Lower leg skin (tissue), 4 donors: Measurements from ENCODE around the gene GALNT3. TPM values are rescaled to one million over a fixed set of nuclear protein-coding genes. Genes with fewer than 3 reads are reported as not detected.

Source experiments
- DNase-seq, 2 donors: peaks; one replicate each; pipeline ENCODE4 v3.0.0-alpha.2; 2019; ENCODE audit warnings: low spot score in 2 of 2
- H3K4me3 ChIP-seq: fragments of 200-600 bp; sonication (generic); 2 replicates; pipeline ENCODE4 v1.5.1; 2017; ENCODE audit warnings: mild to moderate bottlenecking, low read depth; ENCODE audit not compliant: poor library complexity, severe bottlenecking
- CTCF ChIP-seq, 3 donors: fragments of 450-650 bp; IDR thresholded peaks; one replicate each; pipeline ENCODE4 v1.5.1; 2016; ENCODE audit warnings: antibody characterized with exemption in 3 of 3, mild to moderate bottlenecking in 3 of 3, moderate library complexity in 2 of 3
- POLR2A ChIP-seq, 2 donors: fragments of 450-650 bp; IDR thresholded peaks; one replicate each; pipeline ENCODE4 v1.6.1; 2016 to 2017; ENCODE audit warnings: antibody characterized with exemption in 2 of 2, mild to moderate bottlenecking in 1 of 2, moderate library complexity in 1 of 2
- WGBS, 2 donors: methylation state at CpG; one replicate each; pipeline ENCODE4 v1.1.5; 2018; 5-methylcytosine and 5-hydroxymethylcytosine counted together
- intact Hi-C: fragments of 100-400 bp; cut with DNase I; formaldehyde crosslinking; loops from one replicate; pipeline ENCODE4 v1.15.0; 2023; ENCODE audit warnings: low total_unique reads
- total RNA-seq, 4 donors: library from RNA; depleted of rRNA; stranded (reverse); fragments of >200 nt; gene quantifications; one replicate each; pipeline ENCODE4 v1.1.0, GENCODE V29; 2016

The GALNT3 gene
- total RNA-seq, 4 donors from 2014 or later = 14.2 to 30.9 (median 18.2) TPM

GRCh38 chr2:165818920-165819319 is 24.9 kb upstream of the GALNT3 start:
- no peak overlapping the region for H3K4me3 ChIP-seq

DNA sequence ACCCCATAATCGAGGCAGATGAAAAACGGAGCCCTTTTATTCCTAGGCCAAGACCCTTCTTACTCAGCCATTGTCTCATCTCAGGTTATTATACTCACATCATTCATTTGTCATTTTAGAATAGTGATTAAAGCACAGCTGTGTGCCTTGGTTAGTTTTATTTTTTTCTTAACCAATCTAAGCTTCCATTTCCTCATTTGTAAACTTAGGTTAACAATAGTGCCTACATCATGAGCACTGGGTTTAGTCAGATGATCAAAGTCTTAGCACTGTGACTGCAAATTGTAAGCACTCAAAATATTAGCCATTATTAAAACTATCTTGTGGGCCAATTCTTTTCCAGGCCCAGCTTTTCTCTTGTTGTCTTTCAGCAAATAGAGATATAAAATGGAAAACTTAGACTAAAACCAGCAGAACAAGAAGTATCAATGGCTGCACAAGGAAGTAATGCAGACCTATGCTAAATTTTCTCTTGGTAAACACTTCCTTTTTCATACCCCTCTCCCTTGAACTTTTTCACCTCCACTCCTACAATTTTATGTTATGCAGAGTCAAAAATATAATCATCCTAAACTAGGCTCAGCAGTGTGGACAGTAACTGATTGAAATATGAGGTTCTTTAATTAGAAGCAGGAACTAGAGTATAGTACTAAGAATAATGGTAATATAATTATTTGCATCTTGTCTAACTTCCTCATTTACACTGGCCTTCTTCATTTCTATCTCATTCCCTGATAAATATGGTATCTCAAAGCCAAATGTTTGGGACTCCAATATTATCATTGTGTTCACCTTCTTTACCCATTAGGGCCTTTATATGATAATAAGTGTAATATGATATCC is 21.5 kb upstream of the GALNT3 start:
- intact Hi-C loops = no loop called here
- TF ChIP-seq POLR2A (IDR thresholded peaks at IDR 0.05) (no peak), CTCF (IDR thresholded peaks at IDR 0.05) (no peak)
- WGBS, 2 donors = 86 to 95% methylated on average over 2 of the region's 2 CpGs
- no peak overlapping the region for H3K4me3 ChIP-seq
- no peak for DNase-seq

More at GRCh38 chr2:165818920-165819319, 24.9 kb upstream of the GALNT3 start:
- no peak for TF ChIP-seq CTCF (IDR thresholded peaks at IDR 0.05)
- no peak for TF ChIP-seq POLR2A (IDR thresholded peaks at IDR 0.05)
- no peak for DNase-seq
- 98 to 100% methylated on average over 1 of the region's 1 CpG for WGBS, 2 donors
- intact Hi-C loops = no loop called here

- 80 to 95% methylated on average over 4 of the region's 4 CpGs for WGBS, 2 donors
- no peak overlapping the region for H3K4me3 ChIP-seq
- intact Hi-C loops = no loop called here
- no peak for DNase-seq
- TF ChIP-seq POLR2A (IDR thresholded peaks at IDR 0.05) = no peak
- no peak for TF ChIP-seq CTCF (IDR thresholded peaks at IDR 0.05)
Measured at GRCh38 chr2:165814473-165814872, 20.4 kb upstream of the GALNT3 start.

DNA sequence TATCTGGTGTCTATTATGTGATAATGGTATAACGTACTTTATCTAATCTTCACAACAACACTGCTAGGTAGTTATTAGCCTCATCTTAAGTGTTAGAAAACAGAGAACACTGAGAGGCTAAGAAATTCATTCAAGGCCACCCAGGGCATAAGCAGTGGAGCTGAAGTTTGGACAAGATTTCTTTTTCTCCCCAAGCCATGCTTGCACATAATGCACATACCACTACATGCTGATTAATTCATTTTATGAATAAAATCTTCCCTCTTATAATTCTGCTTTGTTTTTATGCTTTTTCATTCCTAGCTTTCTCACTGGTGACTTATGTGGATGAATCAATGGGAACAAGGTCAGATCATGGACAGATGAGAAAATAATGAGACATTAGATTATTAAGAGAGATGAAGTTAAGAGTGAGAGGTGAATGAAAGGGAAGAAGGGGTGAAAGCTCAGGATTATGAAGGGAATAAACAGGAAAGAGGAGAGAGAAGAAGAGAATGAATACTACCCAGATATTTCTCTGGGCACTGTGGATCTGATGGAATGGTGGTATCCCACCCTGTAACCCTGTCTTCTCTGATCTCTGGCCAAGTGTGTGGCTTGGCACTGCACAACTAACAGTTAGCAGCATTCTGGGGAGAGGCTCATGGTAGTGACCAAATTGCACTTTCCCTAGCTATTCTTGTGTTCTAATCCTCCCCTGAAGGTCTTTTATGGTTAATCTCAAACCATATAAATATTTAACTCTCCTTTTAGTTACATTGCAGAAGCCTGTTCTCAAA is 17.7 kb upstream of the GALNT3 start:
- TF ChIP-seq POLR2A (IDR thresholded peaks at IDR 0.05) (no peak), CTCF (IDR thresholded peaks at IDR 0.05) (no peak)
- DNase-seq = no peak
- 87 to 88% methylated on average over 1 of the region's 1 CpG for WGBS, 2 donors
- H3K4me3 ChIP-seq = no peak overlapping the region
- intact Hi-C loops = no loop called here

- TF ChIP-seq CTCF (IDR thresholded peaks at IDR 0.05) = no peak
- no peak for TF ChIP-seq POLR2A (IDR thresholded peaks at IDR 0.05)
- H3K4me3 ChIP-seq = no peak overlapping the region
- DNase-seq = no peak
- 84 to 87% methylated on average over 9 of the region's 9 CpGs for whole genome bisulfite sequencing, 2 donors
- intact Hi-C loops = no loop called here
Measured at GRCh38 chr2:165810418-165810817, 16.4 kb upstream of the GALNT3 start.
